Skeletal muscle satellite cell (primary cell): ENCODE data around the gene NCAPD3.
A peak's percentile ranks its signal among the peaks of the same experiment; 100 is the strongest.

Experiments used
- H3K27me3 ChIP-seq: 2 replicates; pipeline ENCODE4 v1.7.0; 2013; ENCODE audit warnings: low read length; ENCODE audit not compliant: control insufficient read depth, insufficient read depth
- H3K36me3 ChIP-seq: 2 replicates; pipeline ENCODE4 v1.7.0; 2013; ENCODE audit warnings: mild to moderate bottlenecking, control low read depth, low read length; ENCODE audit not compliant: insufficient read depth
- H3K4me1 ChIP-seq: 2 replicates; pipeline ENCODE4 v1.7.0; 2013; ENCODE audit warnings: low read length; ENCODE audit not compliant: control insufficient read depth, insufficient read depth
- H3K4me2 ChIP-seq: 2 replicates; pipeline ENCODE4 v1.7.0; 2013; ENCODE audit warnings: mild to moderate bottlenecking, low read length
- H3K4me3 ChIP-seq: 2 replicates; pipeline ENCODE4 v1.7.0; 2013; ENCODE audit warnings: low read length
- H3K9ac ChIP-seq: 2 replicates; pipeline ENCODE4 v1.7.0; 2013; ENCODE audit warnings: mild to moderate bottlenecking, low read depth, low read length, moderate library complexity
- H3K9me3 ChIP-seq: replicated peaks from 2 replicates; pipeline ENCODE4 v1.7.0; 2013; ENCODE audit warnings: mild to moderate bottlenecking, control low read depth, low read length

The NCAPD3 gene

DNA sequence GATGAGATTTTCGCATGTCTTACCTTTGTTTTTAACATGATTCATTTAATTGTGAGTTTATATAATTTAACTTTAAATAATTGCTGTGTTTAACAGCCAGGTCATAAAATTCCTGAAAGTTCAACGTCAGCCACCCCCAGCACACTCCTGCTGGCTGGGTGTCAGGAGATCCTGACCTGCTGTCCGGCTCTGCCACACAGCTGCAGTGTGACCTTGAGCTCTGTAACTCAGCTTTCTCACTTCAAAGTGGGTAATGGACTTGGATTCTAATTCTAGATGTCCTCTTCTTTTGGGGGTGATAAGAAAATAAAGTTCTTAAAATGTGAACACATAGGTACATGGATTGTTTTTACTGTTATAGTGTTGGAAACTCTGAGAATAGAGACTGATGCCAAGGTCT lies 11.6 kb upstream of the NCAPD3 start:
- H3K36me3 ChIP-seq, result peaks cover 17% of the 10 kb centered on the region
- no peak overlapping the region for H3K4me2 ChIP-seq
- H3K4me3 ChIP-seq, result no peak overlapping the region
- H3K9ac ChIP-seq, result no peak overlapping the region
- H3K9me3 ChIP-seq, result no peaks in the 10 kb centered on the region
- H3K4me1 ChIP-seq, result no peaks in the 10 kb centered on the region
- no peaks in the 10 kb centered on the region for H3K27me3 ChIP-seq

GRCh38 chr11:134233729-134234179 lies 10.0 kb upstream of the NCAPD3 start:
- Histone ChIP-seq H3K4me2 (no peak overlapping the region), H3K4me1 (no peaks in the 10 kb centered on the region), H3K36me3 (peaks cover 10% of the 10 kb centered on the region), H3K27me3 (no peaks in the 10 kb centered on the region), H3K9ac (no peak overlapping the region), H3K4me3 (no peak overlapping the region), H3K9me3 (no peaks in the 10 kb centered on the region)

DNA sequence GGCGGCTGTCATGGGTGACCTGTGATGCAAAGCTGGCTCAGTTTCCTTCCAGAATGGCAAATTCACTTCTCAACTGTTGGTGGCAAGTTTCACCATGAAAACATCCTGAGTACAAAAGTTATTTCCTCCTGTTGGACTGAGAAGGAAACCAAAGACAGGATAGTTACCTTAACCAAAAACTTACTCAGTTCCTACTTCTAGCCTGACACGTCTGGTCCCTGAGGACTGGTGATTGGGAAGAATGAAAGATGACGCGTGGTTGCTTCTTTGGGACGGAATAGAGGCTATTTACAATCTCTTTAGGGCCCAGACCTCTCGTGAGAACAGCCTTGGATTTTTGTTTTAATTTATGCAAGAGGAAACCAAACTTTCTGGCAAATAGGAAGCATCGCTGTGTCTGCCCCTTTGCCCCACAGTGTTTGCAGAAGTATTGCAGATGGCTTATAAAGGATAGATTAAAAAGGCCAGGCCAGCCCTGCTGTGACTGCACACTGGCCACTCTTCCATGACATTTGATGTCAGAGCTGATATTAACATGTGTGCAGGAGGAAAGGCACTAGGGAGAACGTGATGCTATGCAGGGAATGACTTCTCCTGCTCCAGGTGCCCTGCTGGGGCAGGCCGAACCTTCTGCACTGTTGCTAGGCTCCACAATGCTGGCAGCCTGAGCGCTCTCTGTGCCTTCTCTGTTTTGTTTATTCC lies 8.3 kb upstream of the NCAPD3 start:
- no peaks in the 10 kb centered on the region for H3K27me3 ChIP-seq
- H3K36me3 ChIP-seq, result peaks cover 10% of the 10 kb centered on the region
- no peak overlapping the region for H3K4me2 ChIP-seq
- no peak overlapping the region for H3K9ac ChIP-seq
- H3K9me3 ChIP-seq, result no peaks in the 10 kb centered on the region
- peaks cover under 1% of the 10 kb centered on the region for H3K4me1 ChIP-seq
- H3K4me3 ChIP-seq, result no peak overlapping the region

DNA sequence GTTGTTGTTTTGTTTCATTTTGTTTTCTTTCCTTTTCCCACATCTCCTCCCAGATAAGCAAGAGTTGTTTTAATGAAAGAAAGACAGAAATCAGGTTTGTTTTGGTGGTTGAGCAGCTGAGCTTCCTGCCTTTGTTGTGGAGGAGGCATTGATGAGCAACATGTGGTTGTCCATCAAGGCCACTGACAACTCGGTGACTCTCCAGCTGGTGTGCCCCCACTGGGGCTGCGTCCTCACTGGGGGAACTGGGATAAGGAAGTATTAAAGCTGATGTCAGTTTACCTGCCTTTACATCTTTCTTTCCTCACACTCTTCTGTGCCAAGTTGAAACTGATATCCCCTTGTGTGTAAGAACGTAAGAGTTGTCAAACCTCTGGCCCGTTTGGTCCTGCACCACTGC lies 6.6 kb upstream of the NCAPD3 start:
- Histone ChIP-seq H3K9me3 (no peaks in the 10 kb centered on the region), H3K9ac (no peak overlapping the region), H3K4me3 (no peak overlapping the region), H3K4me2 (no peak overlapping the region), H3K4me1 (peaks cover 13% of the 10 kb centered on the region), H3K27me3 (no peaks in the 10 kb centered on the region), H3K36me3 (peaks cover 10% of the 10 kb centered on the region)

GRCh38 chr11:134229126-134229790 lies 5.5 kb upstream of the NCAPD3 start:
- Histone ChIP-seq H3K4me3 (no peak overlapping the region), H3K4me1 (peaks cover 13% of the 10 kb centered on the region), H3K36me3 (peaks cover 6% of the 10 kb centered on the region)

DNA sequence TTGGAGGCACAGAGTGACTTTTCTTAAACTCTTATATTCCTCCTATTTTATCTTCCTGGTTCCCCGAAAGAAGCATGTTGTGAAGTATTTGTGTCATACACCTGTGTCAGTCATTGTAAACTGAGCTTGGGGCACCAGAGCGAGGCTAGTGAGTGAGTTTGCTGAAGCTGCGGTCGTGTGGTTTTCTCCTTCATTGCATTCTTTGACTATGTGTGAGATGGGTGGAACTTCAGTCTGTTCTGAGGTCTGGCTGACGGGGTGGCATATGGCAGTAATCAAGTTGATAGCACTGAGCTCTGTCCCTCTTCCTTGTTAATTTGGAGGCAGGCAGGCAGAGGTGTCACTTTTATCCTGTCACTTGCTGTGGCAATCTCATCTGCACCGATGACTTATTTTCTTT lies 4.9 kb upstream of the NCAPD3 start:
- H3K9ac ChIP-seq, result no peak overlapping the region
- peaks cover 13% of the 10 kb centered on the region for H3K4me1 ChIP-seq
- no peak overlapping the region for H3K4me2 ChIP-seq
- H3K9me3 ChIP-seq, result no peaks in the 10 kb centered on the region
- no peak overlapping the region for H3K4me3 ChIP-seq
- no peaks in the 10 kb centered on the region for H3K27me3 ChIP-seq
- H3K36me3 ChIP-seq, result peaks cover 6% of the 10 kb centered on the region

More at GRCh38 chr11:134229126-134229790, 5.5 kb upstream of the NCAPD3 start:
- no peaks in the 10 kb centered on the region for H3K27me3 ChIP-seq
- H3K9me3 ChIP-seq, result no peaks in the 10 kb centered on the region
- H3K9ac ChIP-seq, result no peak overlapping the region
- H3K4me2 ChIP-seq, result no peak overlapping the region

- H3K9ac ChIP-seq, result no peak overlapping the region
- H3K4me2 ChIP-seq, result peak overlapping the region; percentile 99
- no peaks in the 10 kb centered on the region for H3K27me3 ChIP-seq
- H3K4me1 ChIP-seq, result peaks cover 18% of the 10 kb centered on the region
- peaks cover 6% of the 10 kb centered on the region for H3K36me3 ChIP-seq
- no peaks in the 10 kb centered on the region for H3K9me3 ChIP-seq
- H3K4me3 ChIP-seq, result peak overlapping the region; percentile 94
These were observed 3.1 kb upstream of the NCAPD3 start for GRCh38 chr11:134226806-134227325.

- peak overlapping the region; percentile 94 for H3K4me3 ChIP-seq
- no peaks in the 10 kb centered on the region for H3K27me3 ChIP-seq
- H3K4me2 ChIP-seq, result peak overlapping the region; percentile 99
- H3K36me3 ChIP-seq, result no peaks in the 10 kb centered on the region
- peaks cover 18% of the 10 kb centered on the region for H3K4me1 ChIP-seq
- H3K9ac ChIP-seq, result peak overlapping the region; percentile 87
- no peaks in the 10 kb centered on the region for H3K9me3 ChIP-seq
These were observed 1.2 kb upstream of the NCAPD3 start for GRCh38 chr11:134224710-134225664.

GRCh38 chr11:134223121-134223520 lies 646 bp downstream of the NCAPD3 start:
- H3K4me1 ChIP-seq, result peaks cover 18% of the 10 kb centered on the region
- no peaks in the 10 kb centered on the region for H3K27me3 ChIP-seq
- H3K4me2 ChIP-seq, result peak overlapping the region; percentile 99
- H3K4me3 ChIP-seq, result peak overlapping the region; percentile 94
- peaks cover 7% of the 10 kb centered on the region for H3K36me3 ChIP-seq
- no peaks in the 10 kb centered on the region for H3K9me3 ChIP-seq
- peak overlapping the region; percentile 92 for H3K9ac ChIP-seq

GRCh38 chr11:134216816-134217215 lies 7.0 kb downstream of the NCAPD3 start:
- peaks cover 21% of the 10 kb centered on the region for H3K36me3 ChIP-seq
- no peak overlapping the region for H3K4me3 ChIP-seq
- H3K9me3 ChIP-seq, result no peaks in the 10 kb centered on the region
- no peak overlapping the region for H3K9ac ChIP-seq
- no peak overlapping the region for H3K4me2 ChIP-seq
- no peaks in the 10 kb centered on the region for H3K27me3 ChIP-seq
- H3K4me1 ChIP-seq, result no peaks in the 10 kb centered on the region

GRCh38 chr11:134215836-134216235 lies 7.9 kb downstream of the NCAPD3 start:
- Histone ChIP-seq H3K9me3 (no peaks in the 10 kb centered on the region), H3K4me2 (no peak overlapping the region), H3K9ac (no peak overlapping the region), H3K36me3 (peaks cover 21% of the 10 kb centered on the region), H3K4me1 (no peaks in the 10 kb centered on the region), H3K4me3 (no peak overlapping the region), H3K27me3 (no peaks in the 10 kb centered on the region)
